Nephron (organoid): ENCODE measurements around the gene PPP4R1.

Experiments
- H3K27ac Mint-ChIP-seq, 3 experiments: 2 replicates each; pipeline ENCODE4 v1.8.0; 2020; ENCODE audit warnings: mixed read lengths in 3 of 3, mild to moderate bottlenecking in 2 of 3, moderate library complexity in 1 of 3
- H3K27me3 Mint-ChIP-seq: 2 replicates; pipeline ENCODE4 v1.8.0; 2021; ENCODE audit warnings: low read depth, mild to moderate bottlenecking, moderate library complexity, mixed read lengths
- H3K36me3 Mint-ChIP-seq: 2 replicates; pipeline ENCODE4 v1.8.0; 2020; ENCODE audit warnings: low read depth, mixed read lengths
- H3K4me1 Mint-ChIP-seq: 2 replicates; pipeline ENCODE4 v1.8.0; 2020; ENCODE audit warnings: mixed read lengths
- H3K4me3 Mint-ChIP-seq, 3 experiments: 2 replicates each; pipeline ENCODE4 v1.8.0; 2020; ENCODE audit warnings: mild to moderate bottlenecking in 3 of 3, mixed read lengths in 3 of 3, moderate library complexity in 2 of 3
- H3K9me3 Mint-ChIP-seq: 2 replicates; pipeline ENCODE4 v1.8.0; 2020; ENCODE audit warnings: mixed read lengths
- CTCF ChIP-seq, 3 experiments: fragments of 200-600 bp; sonication (generic); IDR thresholded peaks; one replicate each; pipeline ENCODE4 v1.5.0; 2021; ENCODE audit warnings: antibody characterized with exemption in 3 of 3; ENCODE audit not compliant: unreplicated experiment in 3 of 3

PPP4R1 gene

DNA sequence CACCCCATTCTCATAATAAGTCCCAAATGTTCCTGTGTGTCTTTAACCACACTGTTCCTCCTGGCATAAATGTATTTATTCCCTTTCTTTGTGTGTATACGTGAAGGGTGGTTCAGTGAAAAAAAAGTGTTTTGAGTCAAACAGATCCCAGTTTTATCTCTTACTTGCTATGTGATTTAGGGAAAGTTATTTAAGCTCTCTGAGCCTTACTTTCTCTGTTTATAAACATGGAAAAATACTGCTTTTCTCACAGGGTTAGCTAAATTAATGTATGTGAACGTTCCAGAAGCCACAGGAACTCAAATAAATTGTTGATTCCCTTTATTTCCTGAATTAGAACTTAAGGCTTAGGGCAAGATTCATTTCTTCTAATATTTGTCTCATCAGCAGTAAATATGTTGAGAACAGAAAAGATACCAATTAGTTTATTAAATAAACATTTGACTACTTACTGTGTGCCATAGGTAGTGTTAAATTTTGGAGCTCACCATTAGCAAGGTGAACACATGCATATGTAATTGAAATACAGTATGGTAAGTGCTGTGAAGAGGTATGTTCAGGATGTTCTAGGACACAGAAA, 105.8 kb downstream of the PPP4R1 start:
- Mint-ChIP-seq H3K27ac (no peak overlapping the region), H3K27me3 (no peaks in the 10 kb centered on the region), H3K4me1 (no peaks in the 10 kb centered on the region), H3K9me3 (peaks cover 15% of the 10 kb centered on the region), H3K4me3 (no peak overlapping the region), H3K36me3 (peaks cover 38% of the 10 kb centered on the region)
- TF ChIP-seq CTCF (IDR thresholded peaks at IDR 0.05; ENCODE audit: unreplicated experiment in 3 of 3) = no peak

- no peaks in the 10 kb centered on the region for H3K4me1 Mint-ChIP-seq
- H3K36me3 Mint-ChIP-seq = peaks cover 43% of the 10 kb centered on the region
- H3K27me3 Mint-ChIP-seq = no peaks in the 10 kb centered on the region
- no peak overlapping the region for H3K27ac Mint-ChIP-seq
- no peak for TF ChIP-seq CTCF (IDR thresholded peaks at IDR 0.05; ENCODE audit: unreplicated experiment in 3 of 3)
- H3K4me3 Mint-ChIP-seq = no peak overlapping the region
- H3K9me3 Mint-ChIP-seq = peaks cover 24% of the 10 kb centered on the region
These were observed 106.7 kb downstream of the PPP4R1 start for GRCh38 chr18:9507565-9508088.

- H3K36me3 Mint-ChIP-seq = peaks cover 56% of the 10 kb centered on the region
- no peaks in the 10 kb centered on the region for H3K27me3 Mint-ChIP-seq
- no peaks in the 10 kb centered on the region for H3K4me1 Mint-ChIP-seq
- TF ChIP-seq CTCF (IDR thresholded peaks at IDR 0.05; ENCODE audit: unreplicated experiment in 3 of 3) = no peak
- peaks cover 38% of the 10 kb centered on the region for H3K9me3 Mint-ChIP-seq
- no peak overlapping the region for H3K4me3 Mint-ChIP-seq
- no peak overlapping the region for H3K27ac Mint-ChIP-seq
These were observed 108.1 kb downstream of the PPP4R1 start for GRCh38 chr18:9506046-9506792.
